Stomach (tissue), 4 donors: Measurements from ENCODE around the gene ITGB3.

Experiments
- CTCF ChIP-seq, 7 experiments: fragments of 450-650 bp in 4 of 7; fragments of 200-600 bp in 3 of 7; sonication (generic) in 3 of 7; IDR thresholded peaks; one replicate each; pipeline ENCODE4 v1.5.1; 2016 to 2019; ENCODE audit warnings: antibody characterized with exemption in 7 of 7, control low read depth in 2 of 7, mild to moderate bottlenecking in 1 of 7
- EP300 ChIP-seq: sonication (generic); formaldehyde crosslinking; IDR thresholded peaks from one replicate; pipeline ENCODE4 v1.6.1; 2017; ENCODE audit warnings: antibody characterized with exemption
- POLR2A ChIP-seq, 4 donors: fragments of 450-650 bp; IDR thresholded peaks; one replicate each; pipeline ENCODE4 v1.6.1; 2016; ENCODE audit warnings: antibody characterized with exemption in 4 of 4, control low read depth in 2 of 4, mild to moderate bottlenecking in 1 of 4, moderate library complexity in 1 of 4
- POLR2AphosphoS5 ChIP-seq, 3 donors: sonication (generic); formaldehyde crosslinking; IDR thresholded peaks; one replicate each; pipeline ENCODE4 v1.6.1; 2016; ENCODE audit warnings: antibody characterized with exemption in 3 of 3

- no peak for TF ChIP-seq CTCF (IDR thresholded peaks at IDR 0.05)
- no peak for TF ChIP-seq POLR2A (IDR thresholded peaks at IDR 0.05)
- TF ChIP-seq POLR2AphosphoS5 (IDR thresholded peaks at IDR 0.05) = no peak
- TF ChIP-seq EP300 = no peak
These were observed 34.7 kb upstream of the ITGB3 start for GRCh38 chr17:47218896-47219430.
